Fibroblast of pulmonary artery (primary cell): Measurements from ENCODE around the gene R3HDM2.

Experiments
- DNase-seq: peaks from one replicate; pipeline ENCODE4 v3.0.0-alpha.2; 2010; ENCODE audit warnings: low read depth
- H3K4me3 ChIP-seq: replicated peaks from 2 replicates; pipeline ENCODE4 v1.5.1; 2011; ENCODE audit warnings: low read depth, mild to moderate bottlenecking, control low read depth, low read length, moderate library complexity
- CTCF ChIP-seq: IDR thresholded peaks from 2 replicates; pipeline ENCODE4 v1.5.1; 2011; ENCODE audit warnings: mild to moderate bottlenecking, control low read depth, low read length, inconsistent platforms; ENCODE audit errors: missing control alignments

R3HDM2 gene

GRCh38 chr12:57226588-57227314, 204.1 kb downstream of the R3HDM2 start:
- DNase-seq, result no peak
- no peak overlapping the region for H3K4me3 ChIP-seq
- TF ChIP-seq CTCF, result no peak

GRCh38 chr12:57225680-57226210, 205.1 kb downstream of the R3HDM2 start:
- H3K4me3 ChIP-seq, result no peak overlapping the region
- DNase-seq, result no peak
- TF ChIP-seq CTCF, result no peak

- no peak overlapping the region for H3K4me3 ChIP-seq
- peak; percentile 19 for TF ChIP-seq CTCF
- no peak for DNase-seq
Measured at GRCh38 chr12:57224973-57225679, 205.7 kb downstream of the R3HDM2 start.

GRCh38 chr12:57224278-57224972, 206.4 kb downstream of the R3HDM2 start:
- TF ChIP-seq CTCF, result no peak
- H3K4me3 ChIP-seq, result no peak overlapping the region
- no peak for DNase-seq

- no peak for TF ChIP-seq CTCF
- H3K4me3 ChIP-seq, result no peak overlapping the region
- no peak for DNase-seq
Measured at GRCh38 chr12:57223191-57224165, 207.4 kb downstream of the R3HDM2 start.
